ENCODE results near the gene COPG1. TPM values are rescaled to one million over a fixed set of nuclear protein-coding genes. Genes with fewer than 3 reads are reported as not detected.
A peak's percentile ranks its signal among the peaks of the same experiment; 100 is the strongest.
"Not testable (repeated sequence)": the region's sequence is repeated elsewhere in the genome, so short reads cannot be mapped to it uniquely, and the experiment has no call there.

The COPG1 gene
- total RNA-seq: 83.9 TPM
- long read RNA-seq, transcript COPG1-201 (24 exons, 3,078 nt): major isoform, 87 of 97 reads
- long read RNA-seq, partial matches to known transcripts: 9 of 97 reads
- long read RNA-seq, other reads (novel, unspliced or antisense): 1 of 97 reads

GRCh38 chr3:129249284-129250065 is at the start of gene COPG1:
Gene COPG1, plus strand, starts transcription at chr3:129249606. Its CDS starts 104 bp downstream, at chr3:129249710.
- intact Hi-C loops (cut with DNase I): loop anchor here (2.0 to 5.0 kb wide), 2 partner anchors 67 to 279 kb away; partner anchors contain the start of gene CNBP
- DNase-seq (ENCODE audit: missing footprints) (peak; percentile 94), ATAC-seq (peak; percentile 95)

- ATAC-seq: no peak
- intact Hi-C loops (cut with DNase I): no loop called here
- no peak for DNase-seq (ENCODE audit: missing footprints)
These were observed 44.9 kb upstream of the COPG1 start for GRCh38 chr3:129204473-129204872.

- ATAC-seq (no peak), DNase-seq (ENCODE audit: missing footprints) (no peak)
- intact Hi-C loops (cut with DNase I): no loop called here
These were observed 44.1 kb upstream of the COPG1 start for GRCh38 chr3:129205109-129205832.

GRCh38 chr3:129207479-129207878 is 41.9 kb upstream of the COPG1 start:
- intact Hi-C loops (cut with DNase I): no loop called here
- ATAC-seq (no peak), DNase-seq (ENCODE audit: missing footprints) (no peak)

- DNase-seq (ENCODE audit: missing footprints): no peak
- no peak for ATAC-seq
- intact Hi-C loops (cut with DNase I): no loop called here
These were observed 38.1 kb upstream of the COPG1 start for GRCh38 chr3:129211345-129211744.

GRCh38 chr3:129211772-129212171 is 37.6 kb upstream of the COPG1 start:
- ATAC-seq (peak; percentile 69), DNase-seq (ENCODE audit: missing footprints) (peak; percentile 84)
- intact Hi-C loops (cut with DNase I): no loop called here

GRCh38 chr3:129213238-129213637 is 36.2 kb upstream of the COPG1 start:
- no peak for DNase-seq (ENCODE audit: missing footprints)
- no peak for ATAC-seq
- intact Hi-C loops (cut with DNase I): no loop called here

GRCh38 chr3:129218742-129219141 is 30.7 kb upstream of the COPG1 start:
- DNase-seq (ENCODE audit: missing footprints) (no peak), ATAC-seq (no peak)
- intact Hi-C loops (cut with DNase I): no loop called here

GRCh38 chr3:129224387-129224786 is 25.0 kb upstream of the COPG1 start:
- ATAC-seq; DNase-seq (ENCODE audit: missing footprints); intact Hi-C loops (cut with DNase I): not testable (repeated sequence)

GRCh38 chr3:129224984-129225393 is 24.4 kb upstream of the COPG1 start:
- ATAC-seq (peak; percentile 96), DNase-seq (ENCODE audit: missing footprints) (peak; percentile 93)
- intact Hi-C loops (cut with DNase I): loop anchor here (1.0 kb wide), 1 partner anchor 64 kb away; the partner anchor contains the start of gene ISY1

GRCh38 chr3:129226374-129226773 is 23.0 kb upstream of the COPG1 start:
- ATAC-seq (peak; percentile 73), DNase-seq (ENCODE audit: missing footprints) (peak; percentile 91)
- intact Hi-C loops (cut with DNase I): loop anchor here (2.0 kb wide), 1 partner anchor 44 kb away; the partner anchor contains the start of gene CNBP

GRCh38 chr3:129228891-129229585 is 20.4 kb upstream of the COPG1 start:
- no peak for DNase-seq (ENCODE audit: missing footprints)
- intact Hi-C loops (cut with DNase I): no loop called here
- no peak for ATAC-seq

GRCh38 chr3:129230311-129231019 is 18.9 kb upstream of the COPG1 start:
- ATAC-seq (peak; percentile 44), DNase-seq (ENCODE audit: missing footprints) (no peak)
- intact Hi-C loops (cut with DNase I): no loop called here

- ATAC-seq (no peak), DNase-seq (ENCODE audit: missing footprints) (no peak)
- intact Hi-C loops (cut with DNase I): no loop called here
These were observed 17.9 kb upstream of the COPG1 start for GRCh38 chr3:129231331-129232119.

GRCh38 chr3:129233538-129233937 is 15.9 kb upstream of the COPG1 start:
- no peak for DNase-seq (ENCODE audit: missing footprints)
- ATAC-seq: peak; percentile 69
- intact Hi-C loops (cut with DNase I): no loop called here

GRCh38 chr3:129234441-129234840 is 15.0 kb upstream of the COPG1 start:
- ATAC-seq (no peak), DNase-seq (ENCODE audit: missing footprints) (no peak)
- intact Hi-C loops (cut with DNase I): no loop called here

GRCh38 chr3:129235344-129235917 is 14.0 kb upstream of the COPG1 start:
- no peak for DNase-seq (ENCODE audit: missing footprints)
- intact Hi-C loops (cut with DNase I): no loop called here
- ATAC-seq: no peak
